Nephron (organoid): ENCODE results near the gene TPD52L2.

Experiments used
- H3K27ac Mint-ChIP-seq, 3 experiments: 2 replicates each; pipeline ENCODE4 v1.8.0; 2020; ENCODE audit warnings: mixed read lengths in 3 of 3, mild to moderate bottlenecking in 2 of 3, moderate library complexity in 1 of 3
- H3K27me3 Mint-ChIP-seq: 2 replicates; pipeline ENCODE4 v1.8.0; 2021; ENCODE audit warnings: low read depth, mild to moderate bottlenecking, moderate library complexity, mixed read lengths
- H3K36me3 Mint-ChIP-seq: 2 replicates; pipeline ENCODE4 v1.8.0; 2020; ENCODE audit warnings: low read depth, mixed read lengths
- H3K4me1 Mint-ChIP-seq: 2 replicates; pipeline ENCODE4 v1.8.0; 2020; ENCODE audit warnings: mixed read lengths
- H3K4me3 Mint-ChIP-seq, 3 experiments: 2 replicates each; pipeline ENCODE4 v1.8.0; 2020; ENCODE audit warnings: mild to moderate bottlenecking in 3 of 3, mixed read lengths in 3 of 3, moderate library complexity in 2 of 3
- H3K9me3 Mint-ChIP-seq: 2 replicates; pipeline ENCODE4 v1.8.0; 2020; ENCODE audit warnings: mixed read lengths
- TF ChIP-seq, protein P1 (sequence below), 3 experiments: fragments of 200-600 bp; sonication (generic); IDR thresholded peaks; one replicate each; pipeline ENCODE4 v1.5.0; 2021; ENCODE audit warnings: antibody characterized with exemption in 3 of 3; ENCODE audit not compliant: unreplicated experiment in 3 of 3

The TPD52L2 gene

GRCh38 chr20:63837479-63837878 lies 27.6 kb upstream of the TPD52L2 start:
- peak overlapping the region in 1 of 3 experiments; percentile 31 for H3K4me3 Mint-ChIP-seq
- no peaks in the 10 kb centered on the region for H3K9me3 Mint-ChIP-seq
- H3K4me1 Mint-ChIP-seq = peaks cover 34% of the 10 kb centered on the region
- H3K27ac Mint-ChIP-seq = peak overlapping the region; percentile 79 to 90 (median 83)
- TF ChIP-seq, protein P1, sequence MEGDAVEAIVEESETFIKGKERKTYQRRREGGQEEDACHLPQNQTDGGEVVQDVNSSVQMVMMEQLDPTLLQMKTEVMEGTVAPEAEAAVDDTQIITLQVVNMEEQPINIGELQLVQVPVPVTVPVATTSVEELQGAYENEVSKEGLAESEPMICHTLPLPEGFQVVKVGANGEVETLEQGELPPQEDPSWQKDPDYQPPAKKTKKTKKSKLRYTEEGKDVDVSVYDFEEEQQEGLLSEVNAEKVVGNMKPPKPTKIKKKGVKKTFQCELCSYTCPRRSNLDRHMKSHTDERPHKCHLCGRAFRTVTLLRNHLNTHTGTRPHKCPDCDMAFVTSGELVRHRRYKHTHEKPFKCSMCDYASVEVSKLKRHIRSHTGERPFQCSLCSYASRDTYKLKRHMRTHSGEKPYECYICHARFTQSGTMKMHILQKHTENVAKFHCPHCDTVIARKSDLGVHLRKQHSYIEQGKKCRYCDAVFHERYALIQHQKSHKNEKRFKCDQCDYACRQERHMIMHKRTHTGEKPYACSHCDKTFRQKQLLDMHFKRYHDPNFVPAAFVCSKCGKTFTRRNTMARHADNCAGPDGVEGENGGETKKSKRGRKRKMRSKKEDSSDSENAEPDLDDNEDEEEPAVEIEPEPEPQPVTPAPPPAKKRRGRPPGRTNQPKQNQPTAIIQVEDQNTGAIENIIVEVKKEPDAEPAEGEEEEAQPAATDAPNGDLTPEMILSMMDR (IDR thresholded peaks at IDR 0.05; ENCODE audit: unreplicated experiment in 3 of 3) = no peak
- no peaks in the 10 kb centered on the region for H3K36me3 Mint-ChIP-seq
- H3K27me3 Mint-ChIP-seq = no peaks in the 10 kb centered on the region

DNA sequence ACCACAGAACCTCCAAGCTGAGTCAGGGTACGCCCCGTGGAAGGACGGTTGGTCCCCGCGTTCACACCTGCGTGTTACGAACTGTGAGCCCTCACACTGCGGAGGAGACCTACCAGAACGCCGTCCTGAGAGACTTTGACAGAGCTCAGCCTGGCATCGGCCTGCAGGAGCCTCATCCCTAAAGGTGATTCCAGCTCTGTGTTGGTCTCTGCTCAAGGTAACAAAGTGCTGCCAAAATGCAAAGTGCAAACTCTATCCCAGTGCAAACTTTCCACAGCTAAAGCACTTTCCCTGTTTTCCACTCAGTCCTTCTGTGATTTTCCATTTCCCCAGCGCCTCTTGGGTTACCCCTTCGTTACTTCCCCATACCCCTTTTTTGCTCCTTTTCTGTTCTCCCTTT lies 25.4 kb upstream of the TPD52L2 start:
- H3K4me1 Mint-ChIP-seq = peaks cover 24% of the 10 kb centered on the region
- no peaks in the 10 kb centered on the region for H3K27me3 Mint-ChIP-seq
- H3K9me3 Mint-ChIP-seq = no peaks in the 10 kb centered on the region
- H3K27ac Mint-ChIP-seq = peak overlapping the region; percentile 43 to 80 (median 71)
- TF ChIP-seq, protein P1 (IDR thresholded peaks at IDR 0.05; ENCODE audit: unreplicated experiment in 3 of 3) = no peak
- H3K4me3 Mint-ChIP-seq = no peak overlapping the region
- no peaks in the 10 kb centered on the region for H3K36me3 Mint-ChIP-seq

DNA sequence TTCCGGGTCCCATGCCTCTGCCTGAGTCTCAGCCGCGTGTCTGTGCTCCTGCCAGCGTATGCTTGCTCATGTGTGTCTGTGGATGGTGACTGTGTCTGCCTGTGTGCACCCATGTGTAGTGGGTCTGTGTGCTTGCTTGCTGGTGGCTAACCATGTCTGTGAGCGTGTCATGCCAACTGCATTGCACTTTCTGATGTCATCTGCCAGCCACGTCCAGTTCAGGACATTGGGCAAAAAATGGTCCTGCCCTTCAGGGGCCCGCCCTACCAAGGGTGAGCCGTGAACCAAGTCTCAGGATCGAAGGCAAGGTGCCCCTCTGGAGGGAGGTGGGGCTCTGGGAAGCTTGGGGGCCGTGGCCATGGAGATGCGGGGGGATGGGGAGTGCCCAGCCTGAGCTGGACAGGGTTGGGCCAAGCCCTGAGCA lies 24.7 kb upstream of the TPD52L2 start:
- no peaks in the 10 kb centered on the region for H3K27me3 Mint-ChIP-seq
- H3K9me3 Mint-ChIP-seq = no peaks in the 10 kb centered on the region
- TF ChIP-seq, protein P1 (IDR thresholded peaks at IDR 0.05; ENCODE audit: unreplicated experiment in 3 of 3) = no peak
- H3K36me3 Mint-ChIP-seq = no peaks in the 10 kb centered on the region
- H3K27ac Mint-ChIP-seq = peak overlapping the region; percentile 69 to 80 (median 71)
- peaks cover 19% of the 10 kb centered on the region for H3K4me1 Mint-ChIP-seq
- no peak overlapping the region for H3K4me3 Mint-ChIP-seq

DNA sequence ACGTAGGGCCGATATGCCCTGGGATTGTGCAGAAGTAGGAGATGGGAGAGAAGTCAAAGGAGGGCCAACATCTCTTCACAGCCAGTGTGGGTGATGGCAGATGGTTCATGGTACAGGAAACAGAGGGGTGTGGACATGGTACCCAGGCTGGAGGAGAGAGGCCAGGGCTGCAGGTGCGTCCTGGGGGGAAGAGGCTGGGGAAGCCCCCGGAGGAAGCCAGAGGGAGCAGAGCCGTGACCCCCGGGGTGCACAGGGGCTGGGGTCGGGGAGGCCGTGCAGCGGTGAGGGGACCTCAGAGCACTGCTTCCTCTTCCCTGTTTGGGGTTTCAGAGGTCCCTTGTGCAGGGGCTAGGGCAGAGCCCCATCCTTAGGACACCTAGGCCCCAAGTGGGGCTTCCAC lies 22.8 kb upstream of the TPD52L2 start:
- peaks cover 19% of the 10 kb centered on the region for H3K4me1 Mint-ChIP-seq

GRCh38 chr20:63843222-63843621 lies 21.8 kb upstream of the TPD52L2 start:
- TF ChIP-seq, protein P1 (IDR thresholded peaks at IDR 0.05; ENCODE audit: unreplicated experiment in 3 of 3) = no peak
- Mint-ChIP-seq H3K4me1 (peaks cover 10% of the 10 kb centered on the region), H3K36me3 (no peaks in the 10 kb centered on the region), H3K9me3 (no peaks in the 10 kb centered on the region), H3K27ac (peak overlapping the region; percentile 29 to 45 (median 41)), H3K27me3 (no peaks in the 10 kb centered on the region), H3K4me3 (no peak overlapping the region)

More for the DNA sequence above, 22.8 kb upstream of the TPD52L2 start:
- TF ChIP-seq, protein P1 (IDR thresholded peaks at IDR 0.05; ENCODE audit: unreplicated experiment in 3 of 3) = no peak
- Mint-ChIP-seq H3K36me3 (no peaks in the 10 kb centered on the region), H3K4me3 (no peak overlapping the region), H3K9me3 (no peaks in the 10 kb centered on the region), H3K27me3 (no peaks in the 10 kb centered on the region), H3K27ac (peak overlapping the region; percentile 28 to 90 (median 76))

- H3K4me3 Mint-ChIP-seq = no peak overlapping the region
- H3K4me1 Mint-ChIP-seq = peaks cover 10% of the 10 kb centered on the region
- H3K27me3 Mint-ChIP-seq = no peaks in the 10 kb centered on the region
- TF ChIP-seq, protein P1 (IDR thresholded peaks at IDR 0.05; ENCODE audit: unreplicated experiment in 3 of 3) = no peak
- peak overlapping the region in 2 of 3 experiments; percentile 29 to 41 for H3K27ac Mint-ChIP-seq
- no peaks in the 10 kb centered on the region for H3K9me3 Mint-ChIP-seq
- no peaks in the 10 kb centered on the region for H3K36me3 Mint-ChIP-seq
Observed at GRCh38 chr20:63843778-63844177, 21.3 kb upstream of the TPD52L2 start.
